C4-2B (cell line): ENCODE data around the gene HCRTR2.
"Not testable (repeated sequence)": the region's sequence is repeated elsewhere in the genome, so short reads cannot be mapped to it uniquely, and the experiment has no call there.

Experiments
- H3K27ac ChIP-seq: fragments of 450-650 bp; 2 replicates; pipeline ENCODE4 v1.5.1; 2017
- CTCF ChIP-seq: fragments of 450-650 bp; conservative IDR thresholded peaks from 2 replicates; pipeline ENCODE4 v1.5.1; 2017; ENCODE audit warnings: mild to moderate bottlenecking
- ZFX ChIP-seq: fragments of 450-650 bp; IDR thresholded peaks from 2 replicates; pipeline ENCODE4 v1.6.1; 2017

Gene HCRTR2

GRCh38 chr6:55220961-55221360 is 46.6 kb downstream of the HCRTR2 start:
- no peak for TF ChIP-seq CTCF
- TF ChIP-seq ZFX: no peak

GRCh38 chr6:55227862-55228261 is 53.5 kb downstream of the HCRTR2 start:
- TF ChIP-seq ZFX (no peak), CTCF (no peak)
- H3K27ac ChIP-seq: no peak overlapping the region

More at GRCh38 chr6:55220961-55221360, 46.6 kb downstream of the HCRTR2 start:
- no peak overlapping the region for H3K27ac ChIP-seq

DNA sequence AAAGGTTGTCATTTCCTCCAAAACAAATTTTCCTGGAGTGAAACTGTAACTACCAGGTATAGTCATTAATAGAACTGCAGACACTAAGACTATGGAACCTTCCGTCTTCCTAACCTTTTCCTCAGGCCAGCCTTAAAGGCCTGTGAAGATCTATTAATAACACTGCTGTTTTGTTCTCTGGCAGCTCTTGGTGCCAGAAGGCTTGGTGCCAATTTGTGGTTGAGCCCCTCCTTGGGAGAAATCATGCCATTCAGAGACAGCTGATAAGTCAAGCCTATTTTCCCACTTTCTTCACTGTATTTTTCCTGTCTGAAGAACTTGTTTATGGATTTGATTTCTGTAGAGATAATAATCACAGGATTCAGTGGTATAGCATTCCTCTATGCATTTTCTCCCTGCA is 64.8 kb downstream of the HCRTR2 start:
- H3K27ac ChIP-seq: no peak overlapping the region
- TF ChIP-seq ZFX (no peak), CTCF (no peak)

DNA sequence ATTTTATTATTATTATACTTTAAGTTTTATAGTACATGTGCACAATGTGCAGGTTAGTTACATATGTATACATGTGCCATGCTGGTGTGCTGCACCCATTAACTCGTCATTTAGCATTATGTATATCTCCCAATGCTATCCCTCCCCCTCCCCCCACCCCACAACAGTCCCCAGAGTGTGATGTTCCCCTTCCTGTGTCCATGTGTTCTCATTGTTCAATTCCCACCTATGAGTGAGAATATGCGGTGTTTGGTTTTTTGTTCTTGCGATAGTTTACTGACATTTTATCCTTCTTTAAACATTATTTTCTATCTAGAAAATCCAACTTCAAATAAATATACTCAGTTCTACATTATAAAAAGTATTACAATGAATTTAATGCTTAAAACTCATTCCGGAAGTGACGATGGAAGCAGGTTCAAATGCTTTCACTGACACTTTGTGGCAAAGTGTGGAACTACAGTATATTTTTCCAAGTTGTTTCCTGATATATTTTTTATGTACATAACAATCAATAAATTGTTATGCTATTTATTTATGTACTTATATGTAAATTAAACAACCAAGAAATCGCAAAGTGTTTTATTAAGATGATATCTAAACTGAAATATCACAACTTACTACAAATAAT is 66.8 kb downstream of the HCRTR2 start:
- TF ChIP-seq CTCF: peak; percentile 74
- H3K27ac ChIP-seq: not testable (repeated sequence)

GRCh38 chr6:55250400-55250799 is 76.1 kb downstream of the HCRTR2 start:
- no peak overlapping the region for H3K27ac ChIP-seq
- no peak for TF ChIP-seq ZFX
- no peak for TF ChIP-seq CTCF

- H3K27ac ChIP-seq: no peak overlapping the region
- TF ChIP-seq ZFX (no peak), CTCF (no peak)
Measured at GRCh38 chr6:55255113-55255512, 80.8 kb downstream of the HCRTR2 start.

GRCh38 chr6:55260181-55260580 is 85.9 kb downstream of the HCRTR2 start:
- no peak for TF ChIP-seq ZFX
- TF ChIP-seq CTCF: no peak
- no peak overlapping the region for H3K27ac ChIP-seq
